Measurements from ENCODE around the gene POU6F1.
"Not testable (repeated sequence)": the region's sequence is repeated elsewhere in the genome, so short reads cannot be mapped to it uniquely, and the experiment has no call there.

POU6F1 gene

DNA sequence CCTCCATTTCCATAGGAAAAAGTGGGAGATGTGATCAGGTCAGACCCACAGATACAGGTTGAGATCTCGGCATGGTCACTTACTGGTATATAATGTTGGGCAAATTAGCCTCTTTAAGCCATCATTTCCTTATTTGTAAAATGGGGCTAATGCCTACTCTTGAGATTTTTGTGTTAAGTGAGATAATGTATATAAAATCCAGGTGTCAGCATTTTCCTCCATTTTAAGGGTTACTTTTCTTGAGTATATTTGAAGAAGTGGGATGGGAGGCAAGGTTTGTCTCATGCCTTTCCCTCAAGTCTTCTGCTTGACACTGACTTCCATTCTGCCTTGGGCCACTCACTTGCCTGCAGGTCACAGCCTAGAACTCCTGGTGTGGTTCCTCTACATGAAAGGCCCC is 10.1 kb upstream of the POU6F1 start:
- no peak for DNase-seq (ENCODE audit: low spot score)

DNA sequence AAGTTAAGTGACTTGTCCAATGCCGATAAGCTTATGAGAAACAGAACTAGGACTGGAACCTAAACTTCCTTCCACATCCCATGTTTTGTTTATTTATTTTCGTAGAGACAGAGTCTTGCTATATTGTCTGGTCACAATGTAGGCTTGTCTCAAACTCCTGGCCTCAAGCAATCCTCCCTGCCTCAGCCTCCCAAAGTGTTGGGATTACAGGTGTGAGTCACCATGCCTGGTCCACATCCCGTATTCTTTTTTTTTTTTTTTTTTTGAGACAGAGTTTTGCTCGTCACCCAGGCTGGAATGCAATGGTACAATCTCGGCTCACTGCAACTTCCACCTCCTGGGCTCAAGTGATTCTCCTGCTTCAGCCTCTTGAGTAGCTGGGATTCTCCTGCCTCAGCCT is 9.2 kb upstream of the POU6F1 start:
- DNase-seq (ENCODE audit: low spot score): not testable (repeated sequence)

DNA sequence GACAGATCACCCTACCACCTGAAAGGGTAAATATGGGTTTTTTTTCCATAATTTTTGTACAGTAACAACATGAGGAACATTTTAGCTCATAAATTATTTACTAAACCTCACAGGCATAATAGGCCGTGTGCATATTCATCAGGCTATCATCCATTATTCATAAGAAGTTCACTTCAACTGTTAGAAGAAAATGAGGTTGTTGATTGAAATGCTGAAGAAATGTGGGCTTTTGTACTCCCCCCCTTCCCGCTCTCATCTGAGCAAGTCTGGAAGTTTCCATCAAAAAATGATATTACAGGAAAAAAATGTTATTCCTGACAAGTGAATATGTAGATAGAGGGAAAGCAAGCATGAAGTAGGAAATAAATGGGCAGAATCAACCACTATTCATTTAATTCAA is 7.9 kb upstream of the POU6F1 start:
- no peak for DNase-seq (ENCODE audit: low spot score)

DNA sequence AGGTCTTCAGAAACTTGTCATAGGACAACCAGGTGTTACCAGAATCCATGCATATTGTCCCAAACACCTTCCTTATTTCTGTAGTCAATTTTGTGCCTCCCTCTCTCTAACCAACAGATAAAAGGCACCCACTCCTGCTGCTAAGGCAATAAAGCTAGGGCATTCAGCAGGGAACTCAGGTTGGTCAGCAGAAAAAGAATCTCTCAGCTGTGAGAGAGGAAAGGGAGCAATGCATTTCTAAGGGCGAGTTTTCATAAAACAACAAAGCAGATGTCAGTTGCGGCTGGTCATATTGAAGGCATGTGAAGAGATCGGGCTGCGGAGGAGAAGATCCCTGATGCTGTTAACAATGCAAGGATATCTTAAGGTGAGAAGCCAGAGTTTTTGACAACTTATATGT is 7.4 kb upstream of the POU6F1 start:
- no peak for DNase-seq (ENCODE audit: low spot score)

DNA sequence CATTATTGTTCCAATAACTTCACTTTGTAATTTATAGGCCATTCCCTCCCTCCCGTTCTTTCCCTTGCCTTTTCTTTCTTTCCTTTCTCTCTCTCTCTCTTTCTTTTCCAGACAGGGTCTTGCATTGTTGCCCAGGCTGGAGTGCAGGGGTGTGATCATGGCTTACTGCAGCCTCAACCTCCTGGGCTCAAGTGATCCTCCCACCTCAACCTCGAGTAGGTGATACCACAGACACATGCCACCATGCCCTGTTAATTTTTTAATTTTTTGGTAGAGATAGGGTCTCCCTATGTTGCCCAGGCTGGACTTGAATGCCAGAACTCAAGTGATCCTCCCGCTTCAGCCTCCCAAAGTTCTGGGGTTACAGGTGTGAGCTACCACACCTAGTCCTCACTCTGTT is 6.8 kb upstream of the POU6F1 start:
- DNase-seq (ENCODE audit: low spot score): no peak

- DNase-seq (ENCODE audit: low spot score): no peak
These were observed 4.6 kb upstream of the POU6F1 start for GRCh38 chr12:51222461-51222860.

- not testable (repeated sequence) for DNase-seq (ENCODE audit: low spot score)
These were observed 2.0 kb upstream of the POU6F1 start for GRCh38 chr12:51219857-51220256.

DNA sequence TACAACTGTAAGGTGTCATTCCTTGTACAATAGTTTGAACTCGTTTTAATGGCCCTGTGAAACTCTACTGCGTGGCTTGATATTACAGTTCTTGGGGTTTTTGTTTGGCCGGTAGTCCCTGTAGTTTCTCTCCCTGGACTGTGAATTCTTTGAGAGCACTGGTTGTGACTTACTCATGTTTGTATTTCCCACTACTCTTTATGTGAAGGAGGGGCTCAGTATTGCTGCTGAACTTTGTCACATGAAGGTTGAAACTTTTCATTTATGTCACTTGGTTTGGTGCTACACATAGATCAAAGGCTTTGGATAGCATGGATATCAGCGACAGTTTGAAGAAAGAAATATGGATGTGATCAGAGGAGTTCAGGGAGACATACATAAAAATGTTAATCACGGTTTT is 1.5 kb upstream of the POU6F1 start:
- no peak for DNase-seq (ENCODE audit: low spot score)

- no peak for DNase-seq (ENCODE audit: low spot score)
These were observed 822 bp upstream of the POU6F1 start for GRCh38 chr12:51218607-51219161.

GRCh38 chr12:51217133-51217967 is 512 bp downstream of the POU6F1 start:
- DNase-seq (ENCODE audit: low spot score): peak; percentile 90

GRCh38 chr12:51216642-51217041 is 1.2 kb downstream of the POU6F1 start:
- DNase-seq (ENCODE audit: low spot score): no peak

DNA sequence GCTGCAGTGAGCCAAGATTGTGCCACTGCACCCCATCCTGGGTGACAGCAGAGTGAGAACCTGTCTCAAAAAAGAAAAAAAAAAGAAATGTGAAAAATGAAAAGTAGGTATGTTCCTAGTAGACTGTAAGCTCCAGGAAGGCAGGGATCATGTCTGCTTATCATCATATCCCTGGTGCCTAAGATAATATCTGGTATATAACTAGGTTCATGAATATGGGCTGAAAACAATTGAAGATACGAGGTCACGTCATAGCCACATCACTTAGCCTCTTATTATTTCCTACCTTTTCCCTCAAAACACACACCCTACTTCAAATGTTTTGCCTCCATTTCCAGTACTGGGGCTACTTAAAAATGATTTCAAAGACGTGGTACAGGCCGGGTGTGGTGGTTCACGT is 3.0 kb downstream of the POU6F1 start:
- no peak for DNase-seq (ENCODE audit: low spot score)

GRCh38 chr12:51210690-51211395 is 7.0 kb downstream of the POU6F1 start:
- no peak for DNase-seq (ENCODE audit: low spot score)

DNA sequence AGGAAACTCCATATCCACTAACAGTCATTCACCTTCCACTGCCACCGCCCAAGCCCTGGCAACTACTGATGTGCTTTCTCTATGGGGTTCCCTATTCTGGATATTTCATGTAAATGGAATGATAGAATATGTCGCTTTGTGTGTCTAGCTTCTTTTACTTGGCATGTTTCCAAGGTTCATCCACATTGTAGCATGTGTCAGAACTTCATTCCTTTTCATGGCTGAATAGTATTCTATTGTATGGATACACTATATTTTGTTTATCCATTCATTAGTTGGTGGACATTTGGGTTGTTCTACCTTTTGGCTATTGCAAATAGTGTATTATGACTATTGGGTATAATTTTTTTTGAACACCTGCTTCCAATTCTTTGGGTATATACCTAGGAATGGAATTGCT is 8.6 kb downstream of the POU6F1 start:
- DNase-seq (ENCODE audit: low spot score): no peak

DNA sequence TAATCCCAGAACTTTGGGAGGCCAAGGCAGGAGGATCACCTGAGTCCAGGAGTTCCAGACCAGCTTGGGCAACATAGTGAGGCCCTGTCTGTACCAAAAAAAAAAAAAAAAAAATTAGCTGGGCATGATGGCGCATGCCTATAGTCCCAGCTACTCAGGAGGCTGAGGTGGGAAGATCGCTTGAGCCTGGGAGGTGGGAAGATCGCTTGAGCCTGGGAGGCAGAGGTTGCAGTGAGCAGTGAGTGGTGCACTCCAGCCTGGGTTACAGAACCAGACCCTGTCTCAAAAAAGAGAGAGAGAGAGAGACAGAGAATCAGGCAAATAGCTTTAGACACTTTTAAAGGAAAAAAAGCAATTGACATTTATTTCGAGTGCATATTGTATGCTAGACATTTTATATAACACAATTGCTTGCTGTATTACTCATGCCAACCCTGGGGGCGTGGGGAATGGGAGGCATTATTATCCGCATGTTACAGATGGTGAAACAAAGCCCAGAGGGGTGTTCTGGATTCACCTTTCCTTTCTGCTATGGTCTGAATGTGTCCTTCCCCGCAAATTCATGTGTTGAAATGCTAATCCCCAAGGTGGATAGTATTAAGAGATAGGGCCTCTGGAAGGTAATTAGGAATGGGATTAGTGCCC is 9.7 kb downstream of the POU6F1 start:
- DNase-seq (ENCODE audit: low spot score): no peak

DNA sequence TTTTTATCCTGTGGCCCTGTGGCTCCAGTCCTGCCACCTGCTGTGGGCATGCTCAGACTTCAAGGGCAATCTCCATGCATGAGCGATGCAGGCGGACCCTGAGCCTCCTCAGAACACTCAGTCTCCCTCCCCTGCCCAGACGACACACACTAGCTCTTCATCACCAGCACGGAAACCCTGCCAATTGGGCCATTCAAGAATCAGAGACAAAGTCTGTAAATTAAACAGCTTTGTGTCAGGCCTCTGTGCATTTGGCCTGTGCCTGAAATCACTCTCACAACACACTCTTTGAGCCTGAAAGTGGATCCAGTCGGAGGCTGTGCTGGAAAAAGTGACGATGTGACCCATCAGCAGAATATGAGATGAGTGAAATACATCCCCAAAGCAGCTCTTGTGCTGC is 12.5 kb downstream of the POU6F1 start:
- no peak for DNase-seq (ENCODE audit: low spot score)

DNA sequence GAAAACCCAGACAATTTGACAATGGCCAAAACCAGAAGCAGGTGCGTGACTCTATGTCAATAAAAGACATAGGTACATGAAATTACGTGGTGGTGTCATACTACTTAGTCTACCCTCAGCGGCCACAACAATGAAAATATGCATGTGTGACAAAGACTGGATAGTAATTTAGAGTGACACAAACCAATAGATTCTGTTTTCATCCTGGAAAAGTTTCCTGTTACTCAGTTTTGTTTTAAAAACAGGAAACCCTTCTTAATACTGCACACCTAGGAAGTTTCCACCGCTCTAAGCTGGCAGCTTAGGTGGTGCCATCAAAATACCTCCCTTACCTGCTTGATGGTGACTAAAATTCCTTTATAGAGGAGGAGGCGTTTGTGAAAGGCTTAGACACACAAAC is 15.1 kb downstream of the POU6F1 start:
- DNase-seq (ENCODE audit: low spot score): no peak

- no peak for DNase-seq (ENCODE audit: low spot score)
These were observed 17.1 kb downstream of the POU6F1 start for GRCh38 chr12:51200806-51201205.

DNA sequence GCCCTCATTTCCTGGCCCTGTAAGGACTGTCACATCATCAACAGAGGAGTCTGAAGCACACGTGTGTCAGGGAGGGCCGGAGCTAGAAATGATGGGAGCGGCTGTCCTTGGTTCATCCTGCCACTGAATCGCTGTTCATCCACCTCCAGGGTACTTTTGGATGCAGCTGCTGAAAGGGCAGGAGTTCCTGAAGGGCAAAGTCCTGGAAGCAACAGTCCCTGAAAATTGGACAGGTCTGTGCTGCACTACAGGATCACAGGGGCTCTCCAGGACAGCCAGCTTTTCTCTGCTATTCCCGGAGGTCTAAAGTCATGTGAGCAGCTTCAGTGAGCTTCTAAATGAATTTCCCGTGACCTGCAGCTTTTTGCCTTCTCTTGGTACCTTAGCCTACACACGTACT is 17.7 kb downstream of the POU6F1 start:
- DNase-seq (ENCODE audit: low spot score): no peak

DNA sequence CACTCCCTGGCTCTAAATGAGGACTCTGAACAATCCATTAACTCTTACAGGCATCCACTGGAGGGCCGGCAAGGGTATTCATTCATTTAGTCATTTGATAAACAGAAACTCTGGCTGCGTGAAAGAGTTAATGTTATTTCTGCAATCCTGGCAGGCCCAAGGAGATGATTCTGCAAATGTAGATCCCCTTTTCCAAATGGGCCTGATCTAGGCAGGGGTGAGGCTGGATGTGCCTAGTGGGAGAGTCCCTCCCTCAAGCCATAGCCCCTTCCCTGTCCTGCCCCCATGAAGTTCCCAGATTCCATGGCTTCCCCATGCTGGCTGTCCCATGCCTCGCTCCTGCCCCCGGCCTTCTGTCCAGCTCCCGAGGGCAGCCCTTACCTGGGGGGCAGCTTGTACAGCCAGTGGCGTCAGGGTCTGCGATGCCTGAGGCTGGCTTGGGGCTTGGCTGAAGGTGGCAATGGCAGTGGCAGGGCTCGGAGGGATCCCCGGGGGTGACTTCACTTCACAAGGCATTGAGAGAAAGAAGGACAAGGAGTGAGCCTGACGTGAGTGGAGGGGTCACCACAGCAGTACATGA is 18.4 kb downstream of the POU6F1 start:
- no peak for DNase-seq (ENCODE audit: low spot score)

DNA sequence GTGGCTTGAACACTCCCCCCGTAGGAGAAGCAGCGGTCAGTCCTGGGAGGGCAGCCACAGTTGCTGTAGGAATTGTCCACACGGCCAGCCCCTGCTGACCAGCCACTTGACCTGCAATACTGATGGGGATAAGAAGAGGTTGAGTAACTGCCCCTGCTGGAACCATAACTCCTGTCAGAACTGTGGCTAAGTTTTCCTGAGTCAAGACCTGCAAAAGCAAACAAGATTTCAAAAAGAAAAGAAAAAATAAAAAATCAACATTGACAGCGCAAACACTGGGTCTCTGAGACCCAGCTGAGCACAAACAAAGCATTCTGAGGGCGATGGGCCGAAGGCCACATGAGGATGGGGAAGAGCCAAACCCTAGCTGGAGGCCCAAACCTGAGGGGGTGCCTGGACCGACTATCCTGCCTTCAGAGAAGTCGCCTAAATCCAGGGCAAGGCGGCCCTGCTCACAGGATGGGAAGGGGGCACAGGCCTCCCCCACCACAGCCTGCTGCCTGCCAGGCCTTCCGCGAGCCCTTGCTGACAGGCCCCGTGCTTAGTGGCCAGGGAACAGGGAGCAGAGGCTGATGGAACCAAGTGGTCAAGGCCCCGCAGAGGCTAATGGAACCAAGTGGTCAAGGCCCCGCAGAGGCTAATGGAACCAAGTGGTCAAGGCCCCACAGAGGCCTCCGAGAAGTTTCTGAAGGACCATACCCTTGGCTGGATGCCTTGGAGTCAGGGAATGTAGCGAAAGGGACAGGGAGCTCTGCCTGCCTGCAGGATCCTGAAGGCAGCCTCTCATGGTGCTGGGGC is 19.1 kb downstream of the POU6F1 start:
- DNase-seq (ENCODE audit: low spot score): no peak

Data from iPS-NIHi11 (cell line).